Activated CD4-positive, alpha-beta T cell treated with anti-CD3 and anti-CD28 coated beads, Interleukin-2, amount 50 U/mL, for 24 hours (primary cell): ENCODE results near the gene MDM4.

Experiments used
- DNase-seq, 2 donors: peaks; one replicate each; pipeline ENCODE4 v3.0.0-alpha.2; 2020; ENCODE audit warnings: low read depth in 1 of 2, low spot score in 1 of 2

Gene MDM4

DNA sequence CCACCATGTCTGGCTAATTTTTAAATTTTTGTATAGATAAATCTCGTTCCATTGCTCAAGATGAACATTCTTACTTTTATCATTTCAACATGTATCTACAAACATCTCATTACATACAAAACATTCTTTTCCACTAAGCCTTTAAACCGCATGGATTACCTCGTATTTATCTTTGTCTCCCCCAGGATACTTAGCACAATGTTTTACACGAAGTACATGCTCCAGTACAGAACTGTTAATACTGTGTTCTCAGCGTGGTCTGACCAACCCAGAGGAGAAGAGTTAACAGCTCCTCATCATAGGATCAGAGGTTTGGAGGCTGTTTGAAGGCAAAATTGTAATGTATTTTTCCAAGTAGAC is 29.0 kb upstream of the MDM4 start:
- DNase-seq = no peak

- DNase-seq = no peak
Measured at GRCh38 chr1:204491655-204492054, 24.6 kb upstream of the MDM4 start.

DNA sequence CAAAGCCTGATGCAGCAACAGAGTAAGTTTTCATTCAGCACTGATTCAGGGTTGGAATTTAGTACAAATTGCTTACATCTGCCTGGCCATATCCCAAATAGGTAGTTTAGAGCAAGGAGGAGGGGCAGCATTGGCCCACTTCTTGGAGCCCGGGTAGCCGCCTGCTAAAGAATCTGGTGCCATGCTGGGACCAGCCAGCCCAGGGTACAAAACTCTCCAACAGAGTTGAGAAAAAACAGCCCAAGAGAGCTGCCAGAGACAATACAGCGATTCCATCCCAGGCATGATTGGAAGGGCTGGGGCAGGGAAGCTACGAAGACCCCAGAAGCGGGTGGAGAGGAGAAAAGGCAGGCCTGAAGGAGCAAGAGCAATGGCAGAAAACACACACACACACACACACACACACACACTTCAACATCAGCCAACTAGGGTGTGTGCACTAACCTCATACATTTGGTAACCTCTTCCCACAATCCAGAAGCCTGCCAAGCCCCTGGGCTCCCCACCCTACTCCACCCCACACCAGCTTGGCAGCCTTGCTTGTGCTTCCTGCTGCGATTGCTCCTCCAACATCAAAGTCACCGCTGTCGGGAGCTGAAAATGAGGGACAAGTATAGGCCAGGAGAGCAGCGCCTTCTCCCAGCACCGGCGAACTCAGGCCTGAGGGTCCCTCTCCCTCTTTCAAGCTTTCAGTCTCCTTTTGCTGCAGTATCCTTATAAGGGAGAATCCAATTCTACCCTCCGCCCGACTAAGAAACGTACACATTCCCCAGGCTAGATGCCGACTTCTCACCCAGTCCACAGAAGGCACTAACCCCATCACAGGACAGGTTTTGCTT is 22.8 kb upstream of the MDM4 start:
- DNase-seq = no peak

- no peak for DNase-seq
Measured at GRCh38 chr1:204493984-204494280, 22.3 kb upstream of the MDM4 start.

DNA sequence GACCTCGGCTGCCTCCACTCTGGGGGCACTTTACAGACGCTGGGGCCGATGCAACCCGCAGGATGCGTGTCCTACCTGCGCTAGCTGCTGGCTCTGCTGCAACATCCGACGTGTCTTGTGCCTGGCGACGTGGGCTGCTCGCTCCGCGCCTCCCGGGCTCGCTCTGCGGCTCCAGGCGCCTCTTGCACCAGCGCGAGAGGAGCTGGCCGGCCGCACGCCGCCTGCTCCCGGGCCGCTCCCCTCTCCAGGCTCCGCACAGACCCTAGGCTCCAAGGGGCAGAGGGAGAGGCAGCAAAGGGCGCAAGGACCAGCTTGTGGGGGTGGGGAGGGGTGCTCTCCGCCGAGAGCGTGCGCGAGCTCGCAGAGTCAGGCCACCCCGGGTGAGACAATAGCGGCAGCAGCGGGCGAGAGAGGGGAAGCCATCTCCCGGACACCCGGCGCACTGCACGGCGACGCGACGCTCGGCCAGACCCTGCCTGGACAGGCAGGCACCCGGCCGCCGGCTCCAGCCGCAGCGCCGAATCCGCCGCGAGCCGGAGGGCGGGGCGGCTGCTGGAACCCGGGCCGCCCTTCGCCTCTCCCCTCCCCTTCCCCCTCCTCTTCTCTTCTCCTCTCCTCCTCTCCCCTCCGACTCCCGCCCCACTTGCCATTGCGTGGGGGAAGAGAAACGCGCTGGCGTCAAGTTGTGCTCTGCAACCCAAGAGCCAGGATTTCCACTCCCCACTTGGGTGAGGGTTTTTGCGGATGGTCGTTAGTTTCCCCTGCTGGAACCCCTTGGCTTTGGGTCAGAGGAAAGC is 21.7 kb upstream of the MDM4 start, which contains the start of gene PIK3C2B:
PIK3C2B (minus strand) TSS at position 525 of the 797 bp plus-strand sequence. CDS start 25,003 bp downstream, outside the sequence.
- peak; percentile 49 to 62 for DNase-seq

DNA sequence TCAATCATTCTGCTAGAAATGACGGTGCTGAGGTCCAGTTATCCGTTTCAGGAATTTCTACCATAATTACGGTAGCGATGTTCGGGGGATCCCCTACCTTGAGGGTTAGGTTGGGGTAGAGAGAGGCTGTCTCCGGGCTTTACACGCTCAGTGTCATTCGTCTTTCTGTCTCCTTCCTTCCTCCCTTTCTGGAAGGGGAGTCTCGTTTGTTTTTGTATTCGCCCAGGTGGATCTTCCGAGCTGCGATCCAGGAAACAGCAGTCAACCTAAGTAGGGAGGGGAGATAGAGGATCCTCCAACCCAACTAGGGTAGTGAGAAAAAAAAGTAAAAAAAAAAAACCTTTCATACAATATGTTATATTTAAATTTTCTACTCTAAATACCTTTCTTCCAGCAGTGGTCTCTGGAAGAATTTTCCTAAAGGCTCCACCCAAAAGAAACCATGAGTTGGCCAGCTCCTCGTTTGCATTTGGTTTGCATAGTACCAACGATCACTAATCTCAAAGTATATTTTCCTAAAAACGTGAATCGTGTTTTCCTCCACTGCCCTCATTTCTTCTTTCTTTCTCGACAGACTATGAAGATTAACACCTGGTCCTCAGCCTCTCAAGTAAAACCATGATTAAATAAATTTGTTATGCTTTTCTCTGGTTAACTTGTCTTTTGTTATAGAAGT is 21.0 kb upstream of the MDM4 start:
- DNase-seq = peak in 1 of 2 donors; percentile 30

DNA sequence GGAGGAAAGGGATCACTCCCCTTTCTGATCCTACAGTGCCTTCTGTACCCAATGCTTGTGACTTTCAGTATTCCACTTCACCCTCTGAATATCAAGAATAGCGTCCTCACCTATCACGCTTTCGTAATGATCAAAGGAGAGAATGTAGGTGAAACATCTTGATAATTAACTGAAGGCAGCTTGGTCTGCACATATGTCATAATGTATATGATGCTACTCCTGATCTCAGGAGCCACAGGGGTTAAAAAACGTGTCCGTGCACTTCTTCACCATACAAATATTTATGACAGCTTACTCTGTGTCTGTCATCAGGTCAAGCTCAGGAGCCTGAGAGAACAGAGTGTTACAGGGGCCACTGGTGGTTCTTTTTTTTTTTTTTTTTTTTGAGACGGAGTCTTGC is 20.4 kb upstream of the MDM4 start:
- DNase-seq = no peak

- DNase-seq = no peak
Measured at GRCh38 chr1:204498981-204499380, 17.2 kb upstream of the MDM4 start.

- DNase-seq = no peak
Measured at GRCh38 chr1:204499511-204500468, 16.4 kb upstream of the MDM4 start.

DNA sequence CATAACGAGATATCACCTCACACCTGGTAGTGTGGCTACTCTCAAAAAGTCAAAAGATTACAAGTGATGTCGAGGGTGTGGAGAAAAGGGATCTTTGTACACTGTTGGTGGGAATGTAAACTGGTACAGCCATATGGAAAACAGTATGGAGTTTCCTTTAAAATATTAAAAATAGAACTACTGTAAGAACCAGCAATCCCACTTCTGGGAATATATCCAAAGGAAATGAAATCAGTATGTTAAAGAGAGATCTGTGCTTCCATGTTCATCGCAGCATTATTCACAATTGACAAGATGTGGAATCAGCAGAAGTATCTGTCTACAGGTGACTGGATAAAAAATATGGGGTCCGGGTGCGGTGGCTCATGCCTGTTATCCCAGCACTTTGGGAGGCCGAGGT is 14.0 kb upstream of the MDM4 start:
- DNase-seq = no peak

GRCh38 chr1:204503122-204503912 is 12.9 kb upstream of the MDM4 start:
- DNase-seq = peak in 1 of 2 donors; percentile 59

DNA sequence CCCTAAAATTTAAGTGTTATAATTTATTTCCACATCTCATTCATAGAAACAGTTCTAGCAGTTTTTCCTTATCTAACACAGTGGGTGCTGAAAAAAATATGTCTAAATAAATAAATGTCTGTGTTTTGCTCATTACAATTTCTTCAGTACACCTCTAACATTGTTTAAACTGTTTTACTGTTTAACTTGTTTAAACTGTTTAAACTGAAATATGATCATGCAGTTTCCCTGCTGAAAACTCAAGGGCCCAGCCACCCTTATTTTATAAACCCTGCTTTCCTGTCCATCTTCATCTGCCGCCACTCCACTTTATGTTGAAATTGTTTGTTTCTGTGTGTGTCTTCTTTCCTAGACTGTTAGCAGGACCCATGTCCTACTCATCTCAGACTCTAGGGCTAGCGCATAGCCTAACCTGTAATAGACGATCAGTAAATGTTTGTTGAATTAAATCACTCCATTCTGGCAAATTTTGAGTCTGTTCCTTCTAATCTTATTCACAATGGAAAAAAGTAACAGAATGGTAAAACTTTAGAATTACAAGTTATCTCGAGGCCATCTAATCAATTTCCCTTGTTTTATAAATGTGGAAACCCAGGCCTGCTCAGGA is 12.2 kb upstream of the MDM4 start:
- DNase-seq = no peak

GRCh38 chr1:204505674-204506200 is 10.5 kb upstream of the MDM4 start:
- no peak for DNase-seq

GRCh38 chr1:204506201-204506968 is 9.8 kb upstream of the MDM4 start:
- DNase-seq = peak; percentile 52 to 83

- DNase-seq = peak; percentile 90 to 96
Measured at GRCh38 chr1:204506969-204507316, 9.3 kb upstream of the MDM4 start.

- DNase-seq = no peak
Measured at GRCh38 chr1:204507317-204508105, 8.7 kb upstream of the MDM4 start.

DNA sequence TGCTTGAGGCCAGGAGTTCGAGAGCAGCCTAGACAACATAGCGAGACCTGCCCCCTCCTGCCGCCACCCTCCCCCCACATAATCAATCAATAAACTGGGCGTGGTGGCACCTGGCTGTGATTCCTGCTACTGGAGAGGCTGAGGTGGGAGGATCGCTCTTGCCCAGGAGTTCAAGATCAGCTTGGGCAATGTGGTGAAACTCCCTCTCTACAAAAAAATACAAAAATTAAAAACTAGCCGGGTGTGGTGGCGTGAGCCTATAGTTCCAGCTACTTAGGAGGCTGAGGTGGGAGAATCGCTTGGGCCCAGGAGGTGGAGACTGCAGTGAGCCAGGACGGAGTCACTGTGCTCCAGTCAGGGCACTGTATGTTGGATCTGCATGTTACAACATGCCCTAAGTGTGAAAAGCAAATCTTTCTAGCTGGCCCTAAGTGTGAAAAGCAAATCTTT is 7.0 kb upstream of the MDM4 start:
- no peak for DNase-seq

- no peak for DNase-seq
Measured at GRCh38 chr1:204511366-204511765, 4.8 kb upstream of the MDM4 start.
